ENCODE data around the gene FMO4. TPM values are rescaled to one million over a fixed set of nuclear protein-coding genes. Genes with fewer than 3 reads are reported as not detected.

The FMO4 gene
- total and polyA plus RNA-seq, 9 of the 15 experiments (the other 6 are each of a cell fraction or from before 2014, with no cell fraction given): 0.25 to 1.1 (median 0.54) TPM; not detected in 2

GRCh38 chr1:171313835-171314320, at the start of gene FMO4 (continued):
- TF ChIP-seq ZNF384 (IDR thresholded peaks at IDR 0.05; ENCODE audit: low read depth, low read length) (peak; percentile 32; the same call in 1 of the 2 replicates), CBX5 (IDR thresholded peaks at IDR 0.05; ENCODE audit: borderline replicate concordance, low read depth) (no peak), ZNF551 (CRISPR knock-in tag; IDR thresholded peaks at IDR 0.05) (no peak), TBP (optimal IDR thresholded peaks at IDR 0.05; ENCODE audit: low read depth, low read length) (peak; percentile 30), ZNF75A (CRISPR knock-in tag; IDR thresholded peaks at IDR 0.05) (no peak), GTF3C2 (IDR thresholded peaks at IDR 0.05; ENCODE audit: borderline replicate concordance, extremely low read depth, insufficient read length) (no peak), RBM15 (IDR thresholded peaks at IDR 0.05; ENCODE audit: insufficient read depth, low read length) (no peak), POLR2H (tag; IDR thresholded peaks at IDR 0.05; ENCODE audit: low read depth) (peak; percentile 66), ZBTB11 (CRISPR knock-in tag; IDR thresholded peaks at IDR 0.05) (no peak), HCFC1 (IDR thresholded peaks at IDR 0.05; ENCODE audit: low read depth, low read length) (no peak), ZNF174 (CRISPR knock-in tag; IDR thresholded peaks at IDR 0.05) (no peak), CC2D1A (IDR thresholded peaks at IDR 0.05) (peak; percentile 74), LEF1 (IDR thresholded peaks at IDR 0.05) (no peak), TGIF2 (CRISPR knock-in tag; IDR thresholded peaks at IDR 0.05) (no peak), SMAD3 (CRISPR knock-in tag; conservative IDR thresholded peaks at IDR 0.05) (no peak), CTCF (IDR thresholded peaks at IDR 0.05 in 2 of 3, conservative IDR thresholded peaks at IDR 0.05 in 1 of 3; ENCODE audit: insufficient read depth in 2 of 3, low read depth in 1 of 3, low read length in 3 of 3) (peak; percentile 77 to 85 (median 79)), PHTF2 (CRISPR knock-in tag; IDR thresholded peaks at IDR 0.05) (no peak), DPF2 (IDR thresholded peaks at IDR 0.05) (no peak)
